Spinal cord (tissue), 10 donors: ENCODE measurements around the gene PRM3. TPM values are rescaled to one million over a fixed set of nuclear protein-coding genes. Genes with fewer than 3 reads are reported as not detected.

Source experiments
- DNase-seq, 6 donors: peaks; one replicate each; pipeline versions ENCODE4 v3.0.0 to v3.0.0-alpha.2; 2013 to 2015; ENCODE audit warnings: low spot score in 6 of 6, low read depth in 4 of 6
- H3K27ac ChIP-seq: one replicate; pipeline ENCODE4 v1.5.1; 2013; ENCODE audit warnings: low read depth, low read length, control low read depth
- H3K27me3 ChIP-seq: one replicate; pipeline ENCODE4 v1.6.1; 2013; ENCODE audit warnings: low read length; ENCODE audit not compliant: control insufficient read depth, insufficient read depth
- H3K36me3 ChIP-seq: one replicate; pipeline ENCODE4 v1.6.1; 2013; ENCODE audit warnings: low read length; ENCODE audit not compliant: control insufficient read depth, insufficient read depth
- H3K4me1 ChIP-seq: one replicate; pipeline ENCODE4 v1.6.1; 2013; ENCODE audit warnings: low read length; ENCODE audit not compliant: control insufficient read depth, insufficient read depth
- H3K4me3 ChIP-seq: one replicate; pipeline ENCODE4 v1.5.1; 2013; ENCODE audit warnings: low read depth, low read length, control low read depth
- H3K9me3 ChIP-seq: one replicate; pipeline ENCODE4 v1.6.1; 2013; ENCODE audit warnings: low read length; ENCODE audit not compliant: control insufficient read depth, insufficient read depth
- WGBS: methylation state at CpG from one replicate; pipeline ENCODE4 v1.1.5; 2013; ENCODE audit warnings: missing lambda C conversion rate; ENCODE audit not compliant: insufficient coverage; 5-methylcytosine and 5-hydroxymethylcytosine counted together
- polyA plus RNA-seq, 2 donors: library from polyadenylated mRNA; unstranded; fragments of 120-200 nt; gene quantifications; one replicate each; pipeline ENCODE4 v1.2.1, GENCODE V29; 2013; ENCODE audit not compliant: insufficient read length in 2 of 2
- total RNA-seq, 2 donors: library from RNA; depleted of rRNA in 1 of 2; stranded (reverse); fragments of 120-200 nt in 1 of 2; fragments of >200 nt in 1 of 2; gene quantifications; one replicate each; pipeline versions ENCODE4 v1.2.3 to v1.2.4, GENCODE V29; 2013 to 2014
- donor health status: healthy.

Gene PRM3
- total and polyA plus RNA-seq, 4 donors = not detected

DNA sequence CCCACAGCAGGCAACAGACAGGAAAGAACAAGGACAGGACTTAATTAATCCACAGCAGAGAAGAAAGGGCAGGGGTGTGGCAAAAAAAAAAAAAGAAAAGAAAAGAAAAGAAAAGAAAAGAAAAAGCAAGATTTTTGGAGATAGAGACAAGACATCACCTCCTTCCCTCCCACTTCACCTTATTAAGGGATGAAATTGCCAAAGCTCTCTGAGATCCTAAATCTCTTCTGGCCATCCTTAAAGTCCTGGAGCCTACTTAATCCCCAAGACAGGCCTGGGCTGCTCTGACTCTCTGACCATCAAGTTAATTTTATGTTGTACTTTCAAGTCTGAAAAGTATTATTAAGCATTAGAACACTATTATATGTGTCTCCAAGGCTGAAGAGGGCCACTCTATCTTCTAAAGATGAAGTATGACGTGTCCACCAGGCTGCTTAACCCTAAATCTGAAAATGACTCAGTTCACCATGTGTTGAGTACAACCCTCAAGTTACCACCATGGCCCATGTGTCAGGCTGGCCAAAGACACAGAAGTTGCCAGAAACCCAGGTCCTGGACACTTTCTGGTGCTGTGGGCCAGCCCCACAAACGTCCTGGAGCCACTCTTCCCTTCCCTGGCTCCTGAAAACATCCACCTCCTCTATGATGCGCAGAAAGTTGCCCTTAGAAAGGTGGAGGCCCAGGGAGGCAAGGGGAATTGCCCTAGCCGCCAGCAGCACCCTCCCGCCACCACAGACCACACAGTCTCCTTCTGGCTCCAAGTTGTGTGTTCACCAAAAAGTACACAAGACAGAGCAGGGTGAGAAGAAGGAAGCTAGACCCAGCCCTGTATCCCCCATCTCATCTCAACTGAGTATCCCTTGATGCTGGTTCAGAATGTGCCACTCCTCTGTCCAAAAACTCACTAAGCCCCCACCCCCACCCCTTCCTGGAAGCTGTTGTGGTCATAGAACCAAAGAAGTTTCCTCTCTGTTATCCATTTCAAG, 20.1 kb downstream of the PRM3 start:
- no peak overlapping the region for H3K4me3 ChIP-seq
- H3K27ac ChIP-seq = no peak overlapping the region
- no peaks in the 10 kb centered on the region for H3K9me3 ChIP-seq
- H3K36me3 ChIP-seq = peaks cover 8% of the 10 kb centered on the region
- H3K4me1 ChIP-seq = peaks cover 31% of the 10 kb centered on the region
- DNase-seq = no peak
- H3K27me3 ChIP-seq = peaks cover 2% of the 10 kb centered on the region
- 79% methylated on average over 4 of the region's 5 CpGs for WGBS

GRCh38 chr16:11252482-11252931, 20.9 kb downstream of the PRM3 start:
- Histone ChIP-seq H3K27me3 (peaks cover 2% of the 10 kb centered on the region), H3K4me1 (peaks cover 30% of the 10 kb centered on the region), H3K27ac (no peak overlapping the region), H3K9me3 (no peaks in the 10 kb centered on the region), H3K4me3 (no peak overlapping the region), H3K36me3 (peaks cover 8% of the 10 kb centered on the region)
- 93% methylated on average over 4 of the region's 8 CpGs for WGBS
- no peak for DNase-seq

GRCh38 chr16:11251525-11252481, 21.6 kb downstream of the PRM3 start:
- Histone ChIP-seq H3K27me3 (peaks cover 2% of the 10 kb centered on the region), H3K9me3 (no peaks in the 10 kb centered on the region), H3K4me1 (peaks cover 23% of the 10 kb centered on the region), H3K36me3 (peaks cover 8% of the 10 kb centered on the region), H3K27ac (no peak overlapping the region), H3K4me3 (no peak overlapping the region)
- WGBS = 72% methylated on average over 4 of the region's 18 CpGs
- DNase-seq = no peak

DNA sequence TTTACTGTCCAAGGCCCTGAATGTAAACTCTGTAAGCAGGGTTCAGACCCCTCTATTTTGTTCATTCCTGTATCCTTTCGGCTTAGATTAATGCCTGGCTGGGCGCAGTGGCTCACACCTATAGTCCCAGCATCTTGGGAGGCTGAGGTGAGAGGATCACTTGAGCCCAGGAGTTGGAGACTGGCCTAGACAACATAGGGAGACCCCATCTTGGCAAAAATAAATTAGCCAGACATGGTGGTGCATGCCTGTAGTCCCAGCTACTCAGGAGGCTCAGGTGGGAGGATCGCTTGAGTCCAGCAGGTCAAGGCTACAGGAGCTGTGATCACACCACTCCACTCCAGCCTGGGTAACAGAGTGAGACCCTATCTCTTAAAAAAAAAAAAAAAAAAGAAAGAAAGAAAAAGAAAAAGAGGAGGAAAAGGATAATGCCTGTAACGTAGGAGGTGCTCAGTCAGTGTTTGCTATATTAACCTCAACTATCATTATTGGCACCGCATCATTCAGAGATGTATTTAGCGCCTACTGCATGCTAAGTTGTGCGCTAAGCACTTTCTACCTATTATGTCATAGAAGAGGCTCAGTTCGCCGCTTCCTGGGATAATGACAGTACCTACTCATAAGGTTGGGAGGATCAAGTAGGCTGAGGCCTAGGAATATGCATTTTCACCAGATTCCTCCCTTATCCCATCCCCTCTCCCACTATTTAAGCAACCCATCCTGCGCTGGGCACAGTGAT, 22.5 kb downstream of the PRM3 start:
- Histone ChIP-seq H3K27ac (no peak overlapping the region), H3K9me3 (no peaks in the 10 kb centered on the region), H3K4me1 (peaks cover 16% of the 10 kb centered on the region), H3K27me3 (peaks cover 2% of the 10 kb centered on the region), H3K4me3 (no peak overlapping the region), H3K36me3 (peaks cover 8% of the 10 kb centered on the region)
- 100% methylated on average over 1 of the region's 10 CpGs for WGBS
- no peak for DNase-seq

- peaks cover 8% of the 10 kb centered on the region for H3K36me3 ChIP-seq
- peaks cover 2% of the 10 kb centered on the region for H3K27me3 ChIP-seq
- H3K9me3 ChIP-seq = no peaks in the 10 kb centered on the region
- no peak for DNase-seq
- 71% methylated on average over 15 of the region's 16 CpGs for WGBS
- no peak overlapping the region for H3K27ac ChIP-seq
- H3K4me3 ChIP-seq = no peak overlapping the region
- peaks cover 16% of the 10 kb centered on the region for H3K4me1 ChIP-seq
Observed at GRCh38 chr16:11250091-11250785, 23.2 kb downstream of the PRM3 start.

DNA sequence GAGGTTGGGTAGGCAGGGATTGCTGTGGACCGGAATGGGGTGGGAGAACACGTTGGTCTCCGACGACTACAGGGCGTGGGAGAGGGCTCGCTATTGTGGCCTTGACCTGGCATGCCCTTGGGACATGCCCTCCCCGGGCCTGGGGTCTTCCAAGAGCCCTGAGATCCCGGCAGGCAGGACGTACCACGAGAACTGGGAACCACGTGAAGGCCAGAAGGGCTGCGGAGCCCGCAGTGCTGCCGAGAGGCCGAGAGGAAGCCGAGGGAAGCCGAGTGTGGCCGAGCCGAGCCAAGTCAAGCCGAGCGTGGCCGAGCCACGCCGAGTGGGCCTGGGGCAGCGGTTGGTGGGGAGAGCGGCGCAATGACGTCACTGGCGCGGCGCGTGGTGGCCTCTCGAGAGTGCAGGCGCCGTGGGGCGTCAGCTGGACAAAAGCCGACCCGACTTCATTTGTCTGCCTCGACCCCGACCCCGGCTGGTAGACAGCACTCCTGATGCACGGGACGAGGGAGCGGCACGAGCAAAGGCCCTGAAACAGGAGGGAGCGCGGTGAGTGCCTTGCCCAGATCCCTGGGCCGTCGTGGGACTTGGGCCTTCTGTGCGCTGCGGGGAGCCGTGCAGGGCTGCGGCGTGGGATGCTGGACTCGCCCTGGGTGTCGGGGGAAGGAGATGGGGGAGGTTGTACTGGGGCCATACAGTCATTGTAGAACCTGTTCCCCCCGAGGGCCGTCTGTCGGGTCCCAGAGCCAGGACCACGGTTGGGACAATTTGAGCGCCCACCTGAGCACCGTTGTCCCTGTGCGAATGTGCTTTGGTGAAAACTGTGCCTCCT, 24.0 kb downstream of the PRM3 start:
- Histone ChIP-seq H3K9me3 (no peaks in the 10 kb centered on the region), H3K27me3 (no peaks in the 10 kb centered on the region), H3K4me3 (no peak overlapping the region), H3K4me1 (peaks cover 10% of the 10 kb centered on the region), H3K36me3 (peaks cover 8% of the 10 kb centered on the region), H3K27ac (no peak overlapping the region)
- no peak for DNase-seq
- WGBS = 91% methylated on average over 61 of the region's 63 CpGs

DNA sequence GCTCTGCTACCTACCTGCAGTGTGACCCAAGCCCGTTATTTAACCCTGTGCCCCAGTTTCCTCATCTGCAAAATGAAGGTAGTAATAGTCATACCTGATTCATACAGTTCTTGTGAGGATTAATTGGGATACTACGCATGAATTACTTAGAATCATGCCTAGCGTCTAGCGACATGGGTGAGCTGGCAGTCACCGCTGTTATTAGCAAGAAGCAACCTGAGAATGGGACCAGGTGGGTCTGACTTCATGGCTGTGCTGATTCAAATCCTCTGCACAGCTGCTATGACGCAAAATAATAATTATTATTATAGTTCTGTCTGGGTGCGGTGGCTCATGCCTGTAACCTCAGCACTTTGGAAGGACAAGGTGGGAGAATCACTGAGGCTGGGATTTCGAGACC, 25.3 kb downstream of the PRM3 start:
- H3K4me1 ChIP-seq = no peaks in the 10 kb centered on the region
- H3K27ac ChIP-seq = no peak overlapping the region
- no peak for DNase-seq
- H3K4me3 ChIP-seq = no peak overlapping the region
- no peaks in the 10 kb centered on the region for H3K27me3 ChIP-seq
- WGBS = 88% methylated on average over 6 of the region's 8 CpGs
- no peaks in the 10 kb centered on the region for H3K9me3 ChIP-seq
- peaks cover 8% of the 10 kb centered on the region for H3K36me3 ChIP-seq

GRCh38 chr16:11245988-11246387, 27.4 kb downstream of the PRM3 start:
- DNase-seq = no peak
- H3K4me3 ChIP-seq = no peak overlapping the region
- H3K27ac ChIP-seq = no peak overlapping the region

More at GRCh38 chr16:11245988-11246387, 27.4 kb downstream of the PRM3 start:
- Histone ChIP-seq H3K27me3 (no peaks in the 10 kb centered on the region), H3K9me3 (no peaks in the 10 kb centered on the region), H3K4me1 (no peaks in the 10 kb centered on the region), H3K36me3 (peaks cover 4% of the 10 kb centered on the region)
